ENCODE measurements around the gene CRTC3.
A peak's percentile ranks its signal among the peaks of the same experiment; 100 is the strongest.
"Not testable (repeated sequence)": the region's sequence is repeated elsewhere in the genome, so short reads cannot be mapped to it uniquely, and the experiment has no call there.

Gene CRTC3

DNA sequence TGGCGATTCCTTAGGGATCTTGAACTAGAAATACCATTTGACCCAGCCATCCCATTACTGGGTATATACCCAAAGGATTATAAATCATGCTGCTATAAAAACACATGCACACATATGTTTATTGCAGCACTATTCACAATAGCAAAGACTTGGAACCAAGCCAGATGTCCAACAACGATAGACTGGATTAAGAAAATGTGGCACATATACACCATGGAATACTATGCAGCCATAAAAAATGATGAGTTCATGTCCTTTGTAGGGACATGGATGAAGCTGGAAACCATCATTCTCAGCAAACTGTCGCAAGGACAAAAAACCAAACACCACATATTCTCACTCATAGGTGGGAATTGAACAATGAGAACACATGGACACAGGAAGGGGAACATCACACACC is 107.3 kb downstream of the CRTC3 start:
- not testable (repeated sequence) for DNase-seq

DNA sequence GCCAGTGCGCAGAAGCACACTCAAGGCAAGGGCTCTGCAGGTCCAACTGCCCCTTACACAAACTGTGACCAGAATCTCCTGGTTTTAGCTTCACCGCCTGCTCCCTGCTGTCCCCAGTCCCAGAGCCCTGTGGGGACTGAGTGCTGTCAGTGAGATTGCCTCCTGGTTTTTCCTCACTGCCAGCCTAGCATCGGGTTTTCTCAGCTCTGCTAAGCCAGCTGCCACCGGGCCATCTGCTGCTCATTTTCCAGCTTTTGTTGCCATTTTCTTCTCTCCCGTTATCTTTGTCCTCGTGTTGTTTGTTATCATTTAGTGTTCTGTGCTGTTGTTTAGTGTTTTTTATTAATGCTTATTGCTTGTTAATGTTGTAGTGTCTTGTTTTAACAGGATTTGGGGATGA is 108.0 kb downstream of the CRTC3 start:
- no peak for DNase-seq

DNA sequence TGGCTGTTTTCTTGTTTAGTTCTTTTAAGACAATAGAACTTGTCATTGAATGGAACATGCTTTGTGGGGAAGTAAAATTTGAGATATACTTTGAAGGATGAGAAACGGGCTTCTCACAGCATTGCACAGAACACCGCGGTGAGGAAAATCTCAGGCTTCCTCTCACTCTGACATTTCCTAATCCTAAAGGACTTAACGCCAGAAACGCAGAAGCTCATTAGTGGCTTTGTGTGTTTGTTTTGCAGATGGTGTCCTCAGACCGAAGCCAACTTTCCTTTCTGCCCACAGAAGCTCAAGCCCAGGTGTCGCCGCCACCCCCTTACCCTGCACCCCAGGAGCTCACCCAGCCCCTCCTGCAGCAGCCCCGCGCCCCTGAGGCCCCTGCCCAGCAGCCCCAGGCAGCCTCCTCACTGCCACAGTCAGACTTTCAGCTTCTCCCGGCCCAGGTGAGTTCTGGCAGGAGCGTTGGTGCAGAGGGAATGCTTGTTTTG is 108.5 kb downstream of the CRTC3 start:
- no peak for DNase-seq

DNA sequence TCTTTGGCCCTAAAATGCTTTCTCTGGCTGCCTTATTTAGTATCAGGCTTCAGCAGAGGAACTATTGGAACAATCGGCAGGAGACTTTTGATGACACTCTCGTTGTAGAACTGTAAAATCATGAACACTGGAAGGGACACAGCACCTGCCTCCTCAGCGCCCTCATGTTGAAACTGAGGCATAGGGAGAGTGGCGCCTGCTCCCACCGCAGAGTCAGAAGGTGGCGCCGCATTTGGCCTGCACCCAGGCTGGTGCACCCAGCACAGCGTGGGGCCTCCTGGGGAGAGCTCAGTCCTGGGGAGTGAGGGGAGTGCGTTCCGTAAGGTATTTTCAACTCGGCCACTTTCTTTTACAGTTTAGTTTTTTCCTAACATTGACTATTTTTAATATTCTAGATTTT is 109.2 kb downstream of the CRTC3 start:
- no peak for DNase-seq

DNA sequence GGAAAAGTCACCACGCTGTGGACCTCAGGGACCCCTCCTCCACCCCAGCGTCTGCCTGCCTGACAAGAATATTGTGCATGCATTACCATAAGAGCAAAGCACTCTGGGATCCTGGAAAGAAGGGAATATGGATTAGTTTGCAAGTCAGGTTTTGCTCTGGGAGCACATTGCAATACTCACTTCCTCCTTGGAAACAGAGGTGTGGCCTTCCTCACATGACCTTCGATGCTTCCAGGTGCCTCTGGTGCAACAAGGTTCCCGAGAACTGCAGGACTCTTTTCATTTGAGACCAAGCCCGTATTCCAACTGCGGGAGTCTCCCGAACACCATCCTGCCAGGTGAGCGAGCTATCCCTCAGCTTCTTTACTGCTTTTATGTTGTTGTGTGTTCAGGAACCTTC is 111.1 kb downstream of the CRTC3 start:
- DNase-seq, result no peak

DNA sequence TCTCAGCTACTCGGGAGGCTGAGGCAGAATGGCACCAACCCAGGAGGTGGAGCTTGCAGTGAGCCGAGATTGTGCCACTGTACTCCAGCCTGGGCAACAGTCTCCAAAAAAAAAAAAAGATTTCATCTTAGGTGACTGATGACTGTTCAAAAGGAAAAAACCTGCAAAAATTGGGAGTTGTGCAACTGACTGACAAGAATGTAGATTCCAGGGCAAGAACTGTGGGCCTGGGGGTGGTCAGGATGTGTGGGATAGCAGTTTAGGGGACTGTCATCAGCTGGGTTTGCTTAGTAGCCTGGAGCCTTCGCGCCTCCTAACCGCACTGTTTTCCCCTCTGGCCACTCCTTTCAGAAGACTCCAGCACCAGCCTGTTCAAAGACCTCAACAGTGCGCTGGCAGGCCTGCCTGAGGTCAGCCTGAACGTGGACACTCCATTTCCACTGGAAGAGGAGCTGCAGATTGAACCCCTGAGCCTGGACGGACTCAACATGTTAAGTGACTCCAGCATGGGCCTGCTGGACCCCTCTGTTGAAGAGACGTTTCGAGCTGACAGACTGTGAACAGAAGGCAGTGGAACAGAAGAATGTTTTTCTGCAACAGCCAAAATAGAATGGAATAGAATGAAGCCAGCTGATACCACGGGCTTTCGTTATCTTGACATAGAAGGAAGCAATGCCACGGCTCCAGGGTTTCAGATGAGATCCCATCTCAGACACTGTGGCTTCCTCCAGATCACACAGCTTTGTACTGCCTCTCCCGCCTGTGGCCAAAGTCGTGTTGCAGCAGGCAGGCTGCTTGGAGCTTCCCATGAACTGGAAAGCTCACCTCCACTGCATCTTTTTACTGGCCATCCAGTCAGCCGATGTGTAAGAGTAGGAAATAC is 112.1 kb downstream of the CRTC3 start:
- DNase-seq, result no peak

DNA sequence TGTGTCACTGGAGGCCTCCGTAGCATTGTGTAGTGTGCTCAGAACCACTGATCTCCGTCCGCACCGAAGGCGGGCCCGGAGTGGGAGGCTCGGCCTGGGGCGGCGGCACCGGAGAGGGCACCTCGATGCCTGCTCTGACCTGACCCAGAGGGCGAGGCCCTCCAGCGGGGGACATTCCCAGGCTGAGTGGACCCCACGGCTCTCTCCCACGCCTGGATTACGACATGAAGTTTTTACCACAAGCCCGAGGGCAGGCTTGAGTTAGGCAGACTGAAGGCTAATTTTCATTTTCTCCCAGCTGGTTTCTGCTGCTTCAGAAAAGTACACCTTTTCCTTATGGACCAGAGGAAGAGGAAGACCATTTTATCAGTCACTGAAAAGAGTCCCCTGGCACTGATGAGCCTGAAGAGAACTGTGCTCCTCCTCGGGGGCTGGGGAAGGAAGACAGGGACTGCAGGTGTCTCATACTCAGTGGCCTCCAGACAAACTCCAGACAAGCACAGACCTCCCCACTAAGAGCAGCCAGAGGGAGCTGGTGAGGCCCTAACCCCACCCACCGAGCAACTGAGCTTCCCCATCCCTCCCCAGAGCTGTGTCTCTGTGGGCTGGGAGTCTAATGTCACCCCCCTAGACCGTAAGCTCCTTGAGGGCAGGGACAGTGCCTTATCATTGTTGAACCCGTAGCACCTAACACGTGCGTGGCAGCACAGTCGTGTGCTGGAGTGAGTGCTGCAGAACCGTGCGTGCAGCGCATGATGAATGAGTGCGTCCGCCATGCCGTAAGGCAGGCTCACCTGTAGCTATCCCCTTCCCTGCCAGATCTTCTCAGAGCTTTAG is 113.0 kb downstream of the CRTC3 start:
- no peak for DNase-seq

DNA sequence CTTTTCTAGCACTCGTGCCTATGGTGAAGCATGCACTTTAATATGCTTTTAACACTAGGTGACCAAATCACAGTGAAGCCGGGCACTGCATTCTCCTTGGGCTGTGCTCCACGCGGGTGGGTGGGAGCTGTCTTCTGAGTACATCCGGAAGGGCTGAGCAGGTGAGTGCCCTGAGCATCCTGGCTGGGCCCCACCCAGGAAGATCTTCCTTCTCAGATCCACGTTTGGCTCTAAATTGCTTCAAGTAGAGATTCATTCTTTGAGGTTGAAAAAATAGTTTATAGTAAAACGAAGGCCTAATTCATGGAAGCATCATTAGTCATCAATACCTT is 113.5 kb downstream of the CRTC3 start:
- no peak for DNase-seq

DNA sequence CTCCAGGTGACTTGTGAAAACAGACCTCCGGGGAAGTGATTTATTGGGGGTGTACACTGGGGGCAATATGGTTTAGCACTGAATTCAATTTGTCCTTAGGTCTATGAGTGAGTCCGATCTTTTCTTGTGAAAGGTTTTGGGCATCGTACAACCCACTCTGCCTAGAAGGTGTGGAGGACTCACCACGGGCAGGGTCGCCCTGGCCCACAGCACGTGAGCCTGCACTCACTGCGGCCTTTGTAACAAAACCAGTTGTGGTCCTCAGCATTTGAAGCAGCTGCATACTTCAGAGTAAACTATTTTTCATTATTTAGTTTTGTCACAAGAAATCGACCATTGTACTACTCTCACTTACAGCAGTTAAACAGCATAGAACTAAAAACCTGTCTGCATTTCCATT is 114.8 kb downstream of the CRTC3 start:
- no peak for DNase-seq

DNA sequence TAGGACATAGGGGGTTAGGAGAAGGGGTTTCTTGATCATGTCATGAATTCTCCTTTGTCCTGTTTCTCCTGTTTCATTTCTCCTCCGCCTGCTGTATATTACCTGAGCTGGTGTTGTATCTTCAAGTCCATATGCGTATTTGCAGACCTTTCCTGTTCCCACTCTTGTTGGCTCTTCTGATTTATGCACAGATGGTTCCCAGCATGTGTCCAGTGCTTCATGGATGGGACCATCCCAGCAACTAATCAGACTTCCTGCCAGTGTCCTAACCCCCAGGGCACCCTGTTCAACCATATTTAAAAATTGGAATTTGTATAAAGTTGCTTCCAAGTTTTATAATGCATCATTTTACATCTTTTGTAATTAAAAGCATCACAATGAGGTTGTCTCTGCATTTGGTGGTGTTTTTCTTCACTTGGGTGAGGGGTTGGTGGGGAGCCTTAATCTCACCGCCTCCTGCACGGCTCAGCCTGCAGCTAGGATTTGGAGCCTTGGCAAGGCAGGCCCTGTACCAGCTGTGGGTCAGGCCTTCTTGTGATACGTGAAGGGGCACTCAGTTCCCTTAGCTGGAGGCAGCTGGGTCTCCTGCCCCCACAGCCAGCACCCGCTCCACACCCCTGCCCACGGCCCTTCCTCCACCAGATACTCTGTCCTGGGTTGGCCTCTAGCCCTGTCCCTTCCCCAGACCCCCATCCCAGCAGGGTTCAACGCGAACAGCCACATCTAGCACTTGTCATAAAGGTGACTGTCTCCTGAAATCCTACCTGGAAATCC is 115.4 kb downstream of the CRTC3 start:
- no peak for DNase-seq

DNA sequence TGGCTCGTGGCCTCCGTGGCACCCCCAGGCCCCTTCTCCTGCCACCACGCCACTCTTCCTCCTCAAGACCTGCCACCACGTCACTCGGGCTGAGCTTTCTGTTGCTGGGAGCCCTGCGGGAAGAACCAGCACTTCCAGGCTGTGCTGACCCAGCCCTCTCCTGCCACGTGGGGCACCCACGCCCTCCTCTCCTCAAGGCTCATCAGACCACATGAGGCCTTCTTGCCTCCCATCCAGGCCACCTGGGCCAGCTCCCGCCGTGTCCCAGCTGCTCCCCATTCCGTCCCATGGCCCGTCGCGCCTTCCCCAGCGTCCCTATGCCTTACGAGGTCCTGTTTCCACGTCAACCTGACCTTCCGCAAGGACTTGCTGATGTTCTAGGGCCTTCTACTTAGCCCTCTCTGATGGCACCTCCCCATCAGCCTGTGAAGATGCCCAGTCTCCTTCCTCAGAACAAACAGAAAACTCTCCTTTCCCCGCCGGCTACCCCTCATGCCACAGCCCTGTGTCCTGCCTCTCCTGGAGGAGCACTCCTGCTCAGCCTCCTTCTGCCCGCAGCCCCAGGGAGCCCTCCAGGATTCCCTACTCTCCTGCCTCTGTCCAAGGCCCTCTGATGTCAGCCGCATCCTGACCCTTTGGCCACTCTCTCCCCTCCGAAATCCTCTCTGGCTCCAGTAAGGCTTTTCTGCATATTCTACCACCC is 116.3 kb downstream of the CRTC3 start:
- no peak for DNase-seq

DNA sequence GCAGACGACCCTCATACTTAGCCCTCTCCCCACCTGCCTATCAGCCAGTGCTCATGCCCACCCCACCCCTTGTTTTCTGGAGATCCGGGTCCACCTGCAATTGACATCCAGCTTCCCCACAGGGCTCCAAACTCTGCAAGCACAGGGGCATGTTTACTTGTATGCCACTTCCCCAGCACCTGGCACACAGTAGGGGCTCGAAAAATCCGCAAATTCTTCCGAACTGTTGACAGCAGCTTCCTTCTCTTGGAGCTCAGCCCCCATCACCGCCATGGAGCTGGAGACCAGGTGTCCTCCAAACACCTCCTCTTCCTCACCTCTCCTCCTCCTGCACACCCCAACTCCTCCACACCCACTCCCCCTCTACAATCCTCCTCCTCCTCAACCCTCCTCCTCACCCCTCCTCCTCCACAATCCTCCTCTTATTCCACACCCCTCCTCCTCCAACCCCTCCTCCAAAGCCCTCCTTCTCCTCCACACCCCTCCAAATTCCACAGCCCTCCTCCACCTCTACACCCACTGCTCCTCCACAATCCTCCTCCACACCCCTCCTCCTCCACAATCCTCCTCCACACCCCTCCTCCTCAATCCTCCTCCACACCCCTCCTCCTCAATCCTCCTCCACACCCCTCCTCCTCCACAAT is 117.1 kb downstream of the CRTC3 start:
- DNase-seq, result no peak

DNA sequence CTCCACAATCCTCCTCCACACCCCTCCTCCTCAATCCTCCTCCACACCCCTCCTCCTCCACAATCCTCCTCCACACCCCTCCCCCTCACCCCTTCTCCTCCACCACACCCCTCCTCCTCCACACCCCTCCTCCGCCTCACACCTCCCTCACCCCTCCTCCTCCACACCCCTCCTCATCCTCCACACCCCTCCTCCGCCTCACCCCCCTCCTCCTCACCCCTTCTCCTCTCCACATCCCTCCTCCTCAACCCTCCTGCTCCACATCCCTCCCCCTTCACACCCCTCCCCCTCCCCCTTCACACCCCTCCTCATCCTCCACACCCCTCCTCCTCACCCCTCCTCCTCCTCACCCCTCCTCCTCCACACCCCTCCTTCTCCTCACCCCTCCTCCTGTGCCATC is 117.6 kb downstream of the CRTC3 start:
- no peak for DNase-seq

DNA sequence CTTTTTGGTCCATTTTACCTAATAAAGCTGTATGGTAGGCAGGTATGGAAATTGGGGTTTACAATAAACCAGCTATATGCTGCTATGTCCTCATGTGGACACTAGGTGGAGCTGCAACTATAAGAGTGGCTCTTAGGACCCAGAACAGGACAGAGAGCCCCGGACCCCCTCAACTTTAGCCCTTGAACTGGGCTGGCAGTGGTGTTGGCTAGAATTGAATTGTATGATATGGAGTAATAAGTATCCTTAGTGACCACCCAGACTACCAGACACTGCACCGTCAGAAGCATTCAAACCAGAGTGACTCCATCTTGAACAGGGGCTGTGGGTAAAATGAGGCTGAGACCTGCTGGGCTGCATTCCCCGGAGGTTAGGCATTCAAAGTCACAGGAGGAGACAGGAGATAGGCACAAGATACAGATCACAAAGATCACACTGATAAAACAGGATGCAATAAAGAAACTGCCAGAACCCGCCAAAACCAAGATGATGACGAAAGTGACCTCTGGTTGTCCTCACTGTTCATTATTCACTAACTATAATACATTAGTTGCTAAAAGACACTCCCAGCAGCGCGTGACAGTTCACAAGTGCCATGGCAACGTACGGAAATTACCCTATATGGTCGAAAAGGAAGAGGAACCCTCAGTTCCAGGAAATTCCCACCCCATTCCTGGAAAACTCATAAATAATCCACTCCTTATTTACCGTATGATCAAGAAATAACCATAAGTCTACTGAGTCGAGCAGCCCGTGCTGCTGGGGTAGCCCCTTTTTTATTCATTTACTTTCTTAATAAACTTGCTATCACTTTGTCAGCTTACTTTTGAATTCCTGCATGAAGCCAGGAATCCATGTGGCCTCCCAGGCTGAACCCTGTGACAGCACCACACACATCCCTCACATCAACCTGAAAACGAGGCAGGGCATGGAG is 118.7 kb downstream of the CRTC3 start:
- peak; percentile 77 for DNase-seq

DNA sequence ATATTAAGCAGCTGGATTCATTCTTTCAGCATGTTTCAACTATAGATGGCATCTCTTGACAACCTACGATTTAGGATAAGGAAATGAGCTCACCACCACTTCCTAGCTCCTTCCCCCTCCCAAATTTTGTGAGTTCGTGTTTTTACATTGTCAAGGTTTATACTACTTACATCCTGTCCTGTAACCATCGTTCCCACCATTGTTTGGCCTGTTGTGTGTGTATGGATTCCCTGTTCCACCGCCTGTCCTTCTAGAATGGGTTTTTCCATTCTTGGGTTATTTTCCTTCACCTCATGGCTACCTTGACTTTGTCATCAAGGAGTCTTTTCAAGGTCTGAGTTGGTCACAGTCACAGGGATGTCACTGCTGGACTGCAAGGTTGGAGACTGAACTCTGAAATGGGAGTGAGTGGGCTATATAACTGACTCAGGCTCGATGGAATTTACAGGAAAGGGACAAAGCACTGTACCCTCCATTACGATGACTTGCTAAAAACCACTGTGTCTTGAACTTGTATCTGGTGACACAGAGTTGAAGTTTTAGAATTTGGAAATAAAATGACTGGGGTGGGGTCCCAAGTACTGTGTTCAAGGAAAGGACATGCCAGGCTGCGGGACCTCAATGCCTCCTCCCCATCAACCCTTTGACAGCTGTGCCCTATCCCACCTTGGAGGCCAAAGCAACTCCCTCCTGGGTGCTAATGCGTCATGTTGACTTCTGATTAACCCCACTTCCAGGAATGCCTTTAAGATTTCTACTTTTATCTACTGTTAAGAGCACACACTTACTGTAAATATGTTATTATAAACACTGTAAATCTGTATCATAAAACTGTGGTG is 120.6 kb downstream of the CRTC3 start:
- DNase-seq, result no peak

DNA sequence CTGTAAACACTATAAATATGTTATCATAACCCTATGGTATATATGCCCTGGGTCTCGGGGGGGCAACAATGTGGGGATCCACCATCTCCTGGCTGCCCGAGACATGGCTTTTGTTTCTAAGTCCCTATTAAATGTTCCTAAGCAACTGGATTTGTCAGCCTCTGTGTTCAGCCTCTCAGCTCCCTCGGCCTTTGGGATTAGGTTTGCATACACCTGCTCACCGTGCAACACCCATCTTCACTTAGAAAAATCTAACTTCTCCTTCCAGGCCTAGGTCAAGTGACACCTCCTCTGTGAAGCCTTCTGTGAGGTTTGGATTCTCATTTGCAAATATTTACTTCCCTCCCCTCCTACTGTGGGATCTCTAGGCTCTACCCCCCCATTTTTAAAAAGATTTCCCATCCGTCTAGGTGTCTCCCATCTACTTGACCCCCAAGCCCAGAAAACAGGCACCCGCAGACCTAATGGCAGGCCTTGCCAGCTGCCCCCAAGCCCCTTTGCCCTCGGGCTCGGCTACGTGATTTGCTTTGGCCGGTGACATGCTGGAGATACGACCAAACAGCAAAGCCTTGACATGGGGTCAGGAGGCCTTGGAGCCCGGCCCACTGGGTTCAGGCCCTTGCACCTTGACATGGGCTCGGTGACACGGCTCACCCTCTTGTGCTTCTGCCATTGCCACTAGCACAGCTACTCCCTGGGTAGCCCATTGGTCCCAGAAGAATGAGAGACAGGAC is 121.4 kb downstream of the CRTC3 start:
- no peak for DNase-seq

DNA sequence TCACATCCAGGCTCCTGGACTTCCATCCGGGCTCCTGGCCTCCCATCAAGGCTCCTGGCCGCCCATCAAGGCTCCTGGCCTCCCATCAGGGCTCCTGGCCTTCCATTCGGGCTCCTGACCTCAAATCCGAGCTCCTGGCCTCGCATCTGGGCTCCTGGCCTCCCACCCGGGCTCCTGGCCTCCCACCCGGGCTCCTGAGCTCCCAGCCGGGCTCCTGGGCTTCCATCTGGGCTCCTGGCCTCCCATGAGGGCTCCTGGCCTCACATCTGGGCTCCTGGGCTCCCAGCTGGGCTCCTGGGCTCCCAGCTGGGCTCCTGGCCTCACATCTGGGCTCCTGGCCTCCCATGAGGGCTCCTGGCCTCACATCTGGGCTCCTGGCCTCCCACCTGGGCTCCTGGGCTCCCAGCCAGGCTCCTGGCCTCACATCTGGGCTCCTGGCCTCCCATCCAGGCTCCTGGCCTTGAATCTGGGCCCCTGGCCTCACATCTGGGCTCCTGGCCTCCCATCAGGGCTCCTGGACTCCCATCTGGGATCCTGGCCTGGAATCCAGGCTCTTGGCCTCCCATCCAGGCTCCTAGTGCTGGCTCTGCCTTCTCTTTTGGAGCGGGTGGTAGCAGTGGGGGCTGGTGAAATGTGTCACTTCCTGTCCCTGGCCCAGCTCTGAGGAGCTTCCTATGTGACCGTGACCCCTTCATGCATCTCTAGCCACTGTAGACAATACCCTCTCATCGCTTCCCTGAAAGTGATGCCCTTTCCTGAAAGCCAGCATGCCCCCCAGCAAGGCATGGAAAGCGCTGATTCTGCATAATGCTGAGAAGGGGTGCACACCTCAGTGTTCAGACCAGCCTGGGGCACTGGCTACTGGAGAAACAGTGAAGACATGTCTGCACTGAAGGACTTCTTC is 124.8 kb downstream of the CRTC3 start:
- DNase-seq, result no peak

DNA sequence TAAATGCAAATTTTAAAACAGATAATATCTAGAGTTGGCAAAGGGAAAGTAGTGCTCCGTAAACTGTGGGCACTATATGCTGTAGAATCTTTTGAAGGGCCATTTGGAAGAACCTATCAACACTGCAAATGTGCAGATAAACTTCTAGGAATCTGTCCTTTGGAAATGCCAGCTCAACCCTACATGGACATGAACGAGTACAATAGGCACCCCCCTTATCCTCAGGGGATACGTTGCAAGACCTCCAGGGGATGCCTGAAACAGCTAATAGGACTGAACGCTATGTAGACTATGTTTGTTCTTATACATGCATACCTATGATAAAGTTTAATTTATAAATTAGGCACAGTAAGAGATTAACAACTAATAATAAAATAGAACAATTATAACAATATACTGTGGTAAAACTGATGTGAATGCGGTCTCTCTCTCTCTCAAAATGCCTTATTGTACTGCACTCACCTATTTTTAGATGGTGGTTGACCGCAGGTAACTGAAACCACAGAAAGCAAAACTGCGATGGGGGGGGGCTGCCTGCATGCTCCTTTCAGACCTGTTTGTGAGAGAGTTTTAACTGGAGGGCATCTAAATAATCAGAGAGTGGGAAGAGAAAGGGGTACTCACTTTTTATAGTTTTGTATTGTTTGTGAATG is 127.9 kb downstream of the CRTC3 start:
- peak; percentile 65 for DNase-seq

Data from RPMI8226 (cell line).